ENCODE results near the gene ATP9A. TPM values are rescaled to one million over a fixed set of nuclear protein-coding genes. Genes with fewer than 3 reads are reported as not detected.

Gene ATP9A
- total RNA-seq, 2 donors from 2014 or later = 19.5 to 23.4 TPM

DNA sequence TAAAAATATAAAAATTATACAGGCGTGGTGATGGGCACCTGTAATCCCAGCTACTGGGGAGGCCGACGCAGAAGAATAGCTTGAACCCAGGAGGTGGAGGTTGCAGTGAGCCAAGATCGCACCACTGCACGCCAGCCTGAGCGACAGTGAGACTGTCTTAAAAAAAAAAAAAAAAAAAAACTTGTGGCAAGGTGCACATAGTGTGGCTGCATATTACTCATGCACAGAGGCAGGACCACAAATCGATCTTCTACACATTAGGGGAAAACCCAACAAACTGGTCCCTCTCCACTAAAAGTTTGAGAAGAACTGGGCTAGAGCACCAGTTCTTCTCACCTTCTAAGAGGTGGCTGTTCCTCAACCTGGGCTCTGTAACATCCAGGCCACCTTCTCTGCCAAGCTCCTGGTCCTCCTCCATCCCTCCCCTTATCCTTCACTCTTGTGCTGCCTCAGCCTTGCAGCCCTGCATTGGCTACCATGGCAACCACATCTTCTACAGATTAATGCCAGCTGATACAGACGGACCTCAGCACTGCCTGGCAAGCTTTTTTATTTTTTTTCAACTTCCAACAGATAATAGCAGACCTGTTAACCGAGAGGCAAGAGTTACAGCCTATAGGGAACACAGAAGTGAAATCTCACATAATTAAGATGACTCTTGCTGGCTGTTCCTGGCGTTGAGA, 88.0 kb downstream of the ATP9A start:
- H3K4me3 ChIP-seq = no peak overlapping the region
- no peaks in the 10 kb centered on the region for H3K9me3 ChIP-seq
- no peaks in the 10 kb centered on the region for H3K36me3 ChIP-seq
- TF ChIP-seq CTCF (IDR thresholded peaks at IDR 0.05) = no peak
- no peak for DNase-seq (ENCODE audit: low spot score)
- no peaks in the 10 kb centered on the region for H3K27me3 ChIP-seq
- H3K4me1 ChIP-seq = no peaks in the 10 kb centered on the region
- no peak overlapping the region for H3K27ac ChIP-seq

- no peak overlapping the region for H3K27ac ChIP-seq
- H3K4me1 ChIP-seq = no peaks in the 10 kb centered on the region
- H3K27me3 ChIP-seq = no peaks in the 10 kb centered on the region
- H3K36me3 ChIP-seq = no peaks in the 10 kb centered on the region
- H3K4me3 ChIP-seq = no peak overlapping the region
- TF ChIP-seq CTCF (IDR thresholded peaks at IDR 0.05) = no peak
- no peaks in the 10 kb centered on the region for H3K9me3 ChIP-seq
- DNase-seq (ENCODE audit: low spot score) = no peak
These were observed 88.8 kb downstream of the ATP9A start for GRCh38 chr20:51679254-51679921.

GRCh38 chr20:51678026-51678697, 90.0 kb downstream of the ATP9A start:
- Histone ChIP-seq H3K36me3 (peaks cover 11% of the 10 kb centered on the region), H3K4me3 (no peak overlapping the region), H3K27me3 (no peaks in the 10 kb centered on the region), H3K9me3 (no peaks in the 10 kb centered on the region), H3K4me1 (no peaks in the 10 kb centered on the region), H3K27ac (no peak overlapping the region)
- TF ChIP-seq CTCF (IDR thresholded peaks at IDR 0.05) = no peak
- DNase-seq (ENCODE audit: low spot score) = no peak

DNA sequence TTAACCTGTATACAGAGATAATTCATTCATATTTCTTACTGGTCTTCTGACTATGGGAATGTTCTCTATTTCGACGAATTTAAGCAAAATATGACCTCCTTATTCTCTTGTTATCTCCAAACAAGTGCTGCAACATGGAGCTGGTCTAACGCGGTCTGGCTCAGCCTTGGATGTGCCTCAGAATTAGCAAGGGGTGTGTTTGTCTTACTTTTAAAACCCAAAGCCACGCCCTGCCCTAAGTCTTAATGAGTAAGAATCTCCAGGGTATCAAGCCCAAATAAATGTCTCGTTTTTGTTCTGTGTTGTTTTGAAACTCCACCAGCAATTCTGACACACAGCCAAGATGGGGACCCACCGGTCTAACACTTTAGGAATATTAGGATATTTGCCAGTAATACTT, 99.2 kb downstream of the ATP9A start:
- TF ChIP-seq CTCF (IDR thresholded peaks at IDR 0.05) = no peak
- no peak overlapping the region for H3K27ac ChIP-seq
- H3K4me1 ChIP-seq = no peaks in the 10 kb centered on the region
- peaks cover 24% of the 10 kb centered on the region for H3K36me3 ChIP-seq
- no peaks in the 10 kb centered on the region for H3K9me3 ChIP-seq
- H3K4me3 ChIP-seq = no peak overlapping the region
- no peaks in the 10 kb centered on the region for H3K27me3 ChIP-seq
- DNase-seq (ENCODE audit: low spot score) = no peak

- Histone ChIP-seq H3K27ac (no peak overlapping the region), H3K4me1 (no peaks in the 10 kb centered on the region), H3K4me3 (no peak overlapping the region), H3K36me3 (peaks cover 19% of the 10 kb centered on the region), H3K9me3 (no peaks in the 10 kb centered on the region), H3K27me3 (no peaks in the 10 kb centered on the region)
- no peak for TF ChIP-seq CTCF (IDR thresholded peaks at IDR 0.05)
- no peak for DNase-seq (ENCODE audit: low spot score)
These were observed 99.7 kb downstream of the ATP9A start for GRCh38 chr20:51668515-51668914.

All from right atrium auricular region (tissue), 2 donors.